Measurements from ENCODE around the gene CDKN1A. TPM values are rescaled to one million over a fixed set of nuclear protein-coding genes. Genes with fewer than 3 reads are reported as not detected.

The CDKN1A gene
- total and polyA plus RNA-seq, 10 of the 15 experiments (the other 5 are each of a cell fraction or from before 2014, with no cell fraction given): 25.2 to 637 (median 216) TPM

DNA sequence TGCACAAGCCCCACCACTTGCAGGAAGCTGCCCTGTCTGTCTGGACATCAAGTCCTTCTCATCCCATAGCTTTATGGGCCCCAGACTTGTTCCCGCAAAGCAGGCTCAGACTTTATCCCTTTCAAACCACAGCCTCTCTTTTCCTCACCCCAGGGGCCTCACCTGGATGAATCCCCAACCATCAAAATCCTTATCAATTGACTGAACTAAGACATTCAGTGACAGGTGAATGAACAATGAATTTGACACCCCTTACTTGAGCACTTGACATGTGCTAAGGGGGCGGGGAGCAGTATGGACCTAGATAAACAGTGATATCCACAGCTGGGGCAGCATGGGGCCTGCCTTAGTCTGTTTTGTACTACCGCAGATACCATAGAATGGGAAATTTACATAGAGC lies 24.1 kb downstream of the CDKN1A start:
- Histone ChIP-seq H3K4me3 (no peak overlapping the region), H3K4me1 (ENCODE audit: control insufficient read depth, insufficient read depth, low read length) (no peaks in the 10 kb centered on the region), H3K36me3 (ENCODE audit: control insufficient read depth in 2 of 2, insufficient read depth in 2 of 2, low read length in 1 of 2) (no peaks in the 10 kb centered on the region), H3K27ac (ENCODE audit: control insufficient read depth, insufficient read depth) (no peak overlapping the region), H2AFZ (ENCODE audit: control insufficient read depth, low read depth, low read length) (no peak overlapping the region), H3K79me2 (ENCODE audit: control insufficient read depth, insufficient read depth, low read length) (no peaks in the 10 kb centered on the region), H3K27me3 (replicated peaks in 1 of 2; ENCODE audit: control insufficient read depth in 2 of 2, insufficient read depth in 2 of 2, low read length in 1 of 2) (no peaks in the 10 kb centered on the region), H3K4me2 (ENCODE audit: control insufficient read depth, insufficient read depth) (no peak overlapping the region), H3K9ac (ENCODE audit: control insufficient read depth, insufficient read depth, low read length) (no peak overlapping the region), H4K20me1 (ENCODE audit: control insufficient read depth, insufficient read depth) (no peaks in the 10 kb centered on the region), H3K9me3 (replicated peaks; ENCODE audit: control insufficient read depth, insufficient read depth, low read length) (no peaks in the 10 kb centered on the region)
- BruUV-seq (replicated peaks): no TSS peak
- ChIA-PET RAD21 (ENCODE audit: unreplicated experiment) (interaction anchor here (0.5 kb wide), 1 partner anchor 74 kb away, joined by 3 read pairs; no protein-coding TSS in a partner anchor), POLR2A (no interaction called here), SMC1A (ENCODE audit: uncharacterized antibody, unreplicated experiment) (interaction anchor here (1.1 kb wide), 1 partner anchor 9 kb away, joined by 4 read pairs; no protein-coding TSS in a partner anchor), CTCF (interaction anchor here (1.1 to 4.0 kb wide), 4 partner anchors 9 to 87 kb away, joined by 4 to 27 read pairs (median 5); no protein-coding TSS in a partner anchor)
- 65% methylated on average over 3 of the region's 3 CpGs for WGBS (ENCODE audit: insufficient coverage, insufficient replicate concordance, low lambda C conversion rate, missing lambda C conversion rate)
- in situ Hi-C loops (cut with MboI): no loop called here
- TF ChIP-seq, protein P1, sequence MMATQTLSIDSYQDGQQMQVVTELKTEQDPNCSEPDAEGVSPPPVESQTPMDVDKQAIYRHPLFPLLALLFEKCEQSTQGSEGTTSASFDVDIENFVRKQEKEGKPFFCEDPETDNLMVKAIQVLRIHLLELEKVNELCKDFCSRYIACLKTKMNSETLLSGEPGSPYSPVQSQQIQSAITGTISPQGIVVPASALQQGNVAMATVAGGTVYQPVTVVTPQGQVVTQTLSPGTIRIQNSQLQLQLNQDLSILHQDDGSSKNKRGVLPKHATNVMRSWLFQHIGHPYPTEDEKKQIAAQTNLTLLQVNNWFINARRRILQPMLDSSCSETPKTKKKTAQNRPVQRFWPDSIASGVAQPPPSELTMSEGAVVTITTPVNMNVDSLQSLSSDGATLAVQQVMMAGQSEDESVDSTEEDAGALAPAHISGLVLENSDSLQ (IDR thresholded peaks at IDR 0.05): no peak
- TF ChIP-seq SIX5 (IDR thresholded peaks at IDR 0.05; ENCODE audit: low read depth, low read length, severe bottlenecking): no peak
- no peak for TF ChIP-seq BMI1 (IDR thresholded peaks at IDR 0.05; ENCODE audit: borderline replicate concordance)
- TF ChIP-seq, protein P2, sequence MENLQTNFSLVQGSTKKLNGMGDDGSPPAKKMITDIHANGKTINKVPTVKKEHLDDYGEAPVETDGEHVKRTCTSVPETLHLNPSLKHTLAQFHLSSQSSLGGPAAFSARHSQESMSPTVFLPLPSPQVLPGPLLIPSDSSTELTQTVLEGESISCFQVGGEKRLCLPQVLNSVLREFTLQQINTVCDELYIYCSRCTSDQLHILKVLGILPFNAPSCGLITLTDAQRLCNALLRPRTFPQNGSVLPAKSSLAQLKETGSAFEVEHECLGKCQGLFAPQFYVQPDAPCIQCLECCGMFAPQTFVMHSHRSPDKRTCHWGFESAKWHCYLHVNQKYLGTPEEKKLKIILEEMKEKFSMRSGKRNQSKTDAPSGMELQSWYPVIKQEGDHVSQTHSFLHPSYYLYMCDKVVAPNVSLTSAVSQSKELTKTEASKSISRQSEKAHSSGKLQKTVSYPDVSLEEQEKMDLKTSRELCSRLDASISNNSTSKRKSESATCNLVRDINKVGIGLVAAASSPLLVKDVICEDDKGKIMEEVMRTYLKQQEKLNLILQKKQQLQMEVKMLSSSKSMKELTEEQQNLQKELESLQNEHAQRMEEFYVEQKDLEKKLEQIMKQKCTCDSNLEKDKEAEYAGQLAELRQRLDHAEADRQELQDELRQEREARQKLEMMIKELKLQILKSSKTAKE (IDR thresholded peaks at IDR 0.05; ENCODE audit: low read depth, poor library complexity, severe bottlenecking): no peak
- no peak for TF ChIP-seq IRF4 (IDR thresholded peaks at IDR 0.05; ENCODE audit: low read depth, low read length)
- TF ChIP-seq CHD4 (IDR thresholded peaks at IDR 0.05): no peak
- no peak for TF ChIP-seq NFYA (IDR thresholded peaks at IDR 0.05; ENCODE audit: borderline replicate concordance, low read depth, low read length)
- TF ChIP-seq PML (IDR thresholded peaks at IDR 0.05; ENCODE audit: low read length): no peak
- TF ChIP-seq CBFB (IDR thresholded peaks at IDR 0.05; ENCODE audit: low read depth): no peak
- no peak for TF ChIP-seq ZNF274 (IDR thresholded peaks at IDR 0.05; ENCODE audit: insufficient read depth, insufficient read length)
- TF ChIP-seq KLF5 (IDR thresholded peaks at IDR 0.05; ENCODE audit: partially characterized antibody): no peak
- no peak for TF ChIP-seq RFX5 (IDR thresholded peaks at IDR 0.05; ENCODE audit: low read depth, low read length)
- TF ChIP-seq FOXK2 (IDR thresholded peaks at IDR 0.05): no peak
- TF ChIP-seq NR2F1 (conservative IDR thresholded peaks at IDR 0.05): no peak
- TF ChIP-seq ASH2L (IDR thresholded peaks at IDR 0.05; ENCODE audit: borderline replicate concordance, low read depth): no peak
- TF ChIP-seq PAX8 (IDR thresholded peaks at IDR 0.05): no peak
- intact Hi-C loops (cut with micrococcal nuclease; ENCODE audit: unreplicated experiment): no loop called here
- DNase-seq (ENCODE audit: low read depth, low spot score): no peak
- ATAC-seq: no peak
- FAIRE-seq: no peak
